ENCODE results near the gene ZNF468.

DNA sequence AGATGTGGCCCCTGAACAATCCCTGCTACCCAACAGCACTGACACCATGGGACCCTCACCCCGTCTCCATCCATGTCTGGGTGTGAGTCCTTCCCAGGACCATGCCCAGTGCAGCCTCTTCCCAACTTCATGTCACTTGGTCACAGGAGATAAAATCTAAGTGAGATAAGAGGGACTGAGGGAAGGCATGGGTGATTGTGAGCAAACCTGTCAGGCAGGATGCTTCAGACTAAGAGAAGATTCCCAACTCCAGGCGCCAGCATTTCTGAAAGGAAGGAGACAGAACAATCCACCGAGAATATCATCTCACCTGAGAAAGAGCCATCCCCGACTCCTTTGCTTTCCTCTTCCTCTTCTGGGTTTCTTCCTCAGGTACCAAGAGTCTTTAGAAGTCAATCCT lies 32.5 kb upstream of the ZNF468 start:
- TF ChIP-seq, protein P1, sequence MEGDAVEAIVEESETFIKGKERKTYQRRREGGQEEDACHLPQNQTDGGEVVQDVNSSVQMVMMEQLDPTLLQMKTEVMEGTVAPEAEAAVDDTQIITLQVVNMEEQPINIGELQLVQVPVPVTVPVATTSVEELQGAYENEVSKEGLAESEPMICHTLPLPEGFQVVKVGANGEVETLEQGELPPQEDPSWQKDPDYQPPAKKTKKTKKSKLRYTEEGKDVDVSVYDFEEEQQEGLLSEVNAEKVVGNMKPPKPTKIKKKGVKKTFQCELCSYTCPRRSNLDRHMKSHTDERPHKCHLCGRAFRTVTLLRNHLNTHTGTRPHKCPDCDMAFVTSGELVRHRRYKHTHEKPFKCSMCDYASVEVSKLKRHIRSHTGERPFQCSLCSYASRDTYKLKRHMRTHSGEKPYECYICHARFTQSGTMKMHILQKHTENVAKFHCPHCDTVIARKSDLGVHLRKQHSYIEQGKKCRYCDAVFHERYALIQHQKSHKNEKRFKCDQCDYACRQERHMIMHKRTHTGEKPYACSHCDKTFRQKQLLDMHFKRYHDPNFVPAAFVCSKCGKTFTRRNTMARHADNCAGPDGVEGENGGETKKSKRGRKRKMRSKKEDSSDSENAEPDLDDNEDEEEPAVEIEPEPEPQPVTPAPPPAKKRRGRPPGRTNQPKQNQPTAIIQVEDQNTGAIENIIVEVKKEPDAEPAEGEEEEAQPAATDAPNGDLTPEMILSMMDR (conservative IDR thresholded peaks at IDR 0.05 in 1 of 2, IDR thresholded peaks at IDR 0.05 in 1 of 2; ENCODE audit: low read depth in 1 of 2, low read length in 2 of 2), result no peak
- TF ChIP-seq EZH2 (IDR thresholded peaks at IDR 0.05; ENCODE audit: low read length, missing control alignments), result no peak

All from fibroblast of lung (primary cell).